GM06990 (cell line): ENCODE data around the gene CCDC171.

ENCODE experiments used
- DNase-seq: peaks from one replicate; pipeline ENCODE4 v3.0.0-alpha.2; 2011; ENCODE audit not compliant: insufficient read length; ENCODE audit errors: extremely low read depth
- H3K27me3 ChIP-seq: replicated peaks from 2 replicates; pipeline ENCODE4 v1.6.0; 2011; ENCODE audit warnings: low read length; ENCODE audit not compliant: control insufficient read depth, insufficient read depth
- H3K36me3 ChIP-seq: 2 replicates; pipeline ENCODE4 v1.5.1; 2011; ENCODE audit warnings: low read length; ENCODE audit not compliant: control insufficient read depth, insufficient read depth
- H3K4me3 ChIP-seq: replicated peaks from 2 replicates; pipeline ENCODE4 v1.5.1; 2011; ENCODE audit warnings: low read depth, mild to moderate bottlenecking, control low read depth, low read length
- CTCF ChIP-seq: IDR thresholded peaks from 2 replicates; pipeline ENCODE4 v1.5.1; 2011; ENCODE audit warnings: low read length, control low read depth, mild to moderate bottlenecking, inconsistent platforms; ENCODE audit not compliant: insufficient read depth, poor library complexity, severe bottlenecking

Gene CCDC171

DNA sequence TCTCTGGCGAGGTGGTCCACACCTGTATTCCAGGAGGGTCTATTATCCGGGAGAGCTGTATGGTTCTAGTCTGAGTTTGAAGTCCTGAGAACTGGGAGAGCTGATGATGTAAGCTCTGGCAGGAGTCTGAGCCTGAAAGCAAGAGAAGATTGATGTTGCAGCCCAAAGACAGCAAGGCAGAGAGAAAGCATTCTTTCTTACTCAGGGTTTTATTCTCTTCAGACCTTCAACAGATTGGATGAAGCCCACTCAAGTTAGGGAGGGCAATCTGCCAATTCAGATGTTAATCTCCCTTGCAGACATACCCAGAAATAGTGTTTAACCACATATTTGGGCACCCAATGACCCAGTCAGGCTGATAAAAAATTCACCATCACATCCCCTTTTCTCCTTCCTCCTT, 159.1 kb downstream of the CCDC171 start:
- TF ChIP-seq CTCF, result no peak
- Histone ChIP-seq H3K27me3 (no peaks in the 10 kb centered on the region), H3K4me3 (no peak overlapping the region), H3K36me3 (no peaks in the 10 kb centered on the region)
- DNase-seq, result no peak

- no peak for TF ChIP-seq CTCF
- no peak for DNase-seq
- Histone ChIP-seq H3K4me3 (no peak overlapping the region), H3K36me3 (no peaks in the 10 kb centered on the region), H3K27me3 (no peaks in the 10 kb centered on the region)
Measured at GRCh38 chr9:15714746-15715145, 161.9 kb downstream of the CCDC171 start.

DNA sequence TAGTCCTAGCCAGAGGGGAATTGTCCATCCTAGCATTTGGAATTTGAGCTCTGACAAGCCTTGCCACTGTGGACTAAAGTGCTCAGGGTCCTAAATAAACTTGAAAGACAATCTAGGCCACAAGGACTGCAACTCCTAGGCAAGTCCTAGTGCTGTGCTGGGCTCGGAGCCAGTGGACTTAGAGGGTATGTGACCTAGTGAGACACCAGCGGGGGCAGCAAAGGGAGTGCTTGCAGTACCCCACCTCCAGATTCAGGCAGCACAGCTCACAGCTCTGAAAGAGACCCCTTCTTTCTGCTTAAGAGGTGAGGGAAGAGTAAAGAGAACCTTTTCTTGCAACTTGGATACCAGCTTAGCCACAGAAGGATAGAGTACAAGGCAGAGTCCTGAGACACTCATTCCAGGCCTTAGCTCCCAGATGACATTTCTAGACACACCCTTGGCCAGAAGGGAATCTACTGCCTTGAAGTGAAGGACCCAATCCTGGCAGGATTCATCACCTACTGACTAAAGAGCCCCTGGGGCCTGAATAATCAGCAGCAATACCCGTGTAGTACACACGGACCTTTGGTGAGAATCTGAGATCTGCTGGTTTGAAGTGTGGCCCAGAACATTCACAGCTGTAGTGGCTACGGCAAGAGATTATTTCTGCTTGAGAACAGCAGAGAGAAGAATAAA, 164.6 kb downstream of the CCDC171 start:
- TF ChIP-seq CTCF, result no peak
- no peak overlapping the region for H3K4me3 ChIP-seq
- H3K27me3 ChIP-seq, result no peaks in the 10 kb centered on the region
- no peaks in the 10 kb centered on the region for H3K36me3 ChIP-seq
- DNase-seq, result no peak

GRCh38 chr9:15718423-15718822, 165.6 kb downstream of the CCDC171 start:
- no peaks in the 10 kb centered on the region for H3K36me3 ChIP-seq
- no peak overlapping the region for H3K4me3 ChIP-seq
- no peaks in the 10 kb centered on the region for H3K27me3 ChIP-seq
- no peak for TF ChIP-seq CTCF
- DNase-seq, result no peak

DNA sequence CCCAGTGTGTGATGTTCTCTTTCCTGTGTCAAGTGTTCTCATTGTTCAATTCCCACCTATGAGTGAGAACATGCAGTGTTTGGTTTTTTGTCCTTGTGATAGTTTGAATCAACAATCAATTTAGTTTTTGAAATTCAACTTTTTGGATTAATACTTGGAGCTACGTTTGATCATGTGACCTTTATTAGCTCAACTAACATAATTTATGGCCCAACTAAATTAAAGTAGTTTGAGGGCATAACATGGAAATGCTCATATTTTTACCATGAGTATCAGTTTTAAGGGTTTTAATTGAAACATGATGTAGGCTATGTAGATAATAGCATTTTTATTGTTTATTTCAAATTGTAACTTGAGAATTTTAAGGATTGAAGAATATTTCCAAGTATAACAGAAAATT, 168.0 kb downstream of the CCDC171 start:
- no peaks in the 10 kb centered on the region for H3K27me3 ChIP-seq
- H3K36me3 ChIP-seq, result no peaks in the 10 kb centered on the region
- DNase-seq, result no peak
- H3K4me3 ChIP-seq, result no peak overlapping the region
- no peak for TF ChIP-seq CTCF

GRCh38 chr9:15722888-15723287, 170.0 kb downstream of the CCDC171 start:
- H3K27me3 ChIP-seq, result no peaks in the 10 kb centered on the region
- TF ChIP-seq CTCF, result no peak
- DNase-seq, result no peak
- H3K36me3 ChIP-seq, result no peaks in the 10 kb centered on the region
- no peak overlapping the region for H3K4me3 ChIP-seq
